K562 (cell line): ENCODE results near the gene EMD. TPM values are rescaled to one million over a fixed set of nuclear protein-coding genes. Genes with fewer than 3 reads are reported as not detected.

ENCODE experiments used
- CTCF ChIP-seq, 3 experiments: IDR thresholded peaks in 2 of 3; conservative IDR thresholded peaks in 1 of 3; 2 replicates each; pipeline ENCODE4 v1.5.1; 2011 to 2012; ENCODE audit warnings: low read length in 3 of 3, mild to moderate bottlenecking in 3 of 3, control low read depth in 2 of 3, improper control_type of control experiment in 1 of 3, inconsistent platforms in 1 of 3, low read depth in 1 of 3, mixed read lengths in 1 of 3, moderate library complexity in 1 of 3; ENCODE audit not compliant: insufficient read depth in 2 of 3
- KLF13 ChIP-seq: fragments of 450-650 bp; IDR thresholded peaks from 2 replicates; pipeline ENCODE4 v1.6.1; 2016; ENCODE audit warnings: missing genetic modification characterization, low read depth, mild to moderate bottlenecking, missing compliant biosample characterization, moderate library complexity, borderline replicate concordance
- NFE2 ChIP-seq: IDR thresholded peaks from 2 replicates; pipeline ENCODE4 v1.6.1; 2014; ENCODE audit warnings: antibody characterized with exemption, low read depth
- POLR2B ChIP-seq: fragments of 450-650 bp; IDR thresholded peaks from 2 replicates; pipeline ENCODE4 v1.6.1; 2018; ENCODE audit warnings: low read depth; ENCODE audit not compliant: partially characterized antibody
- POLR3A ChIP-seq: IDR thresholded peaks from 2 replicates; pipeline ENCODE4 v1.6.1; 2011; ENCODE audit warnings: borderline replicate concordance, mild to moderate bottlenecking, moderate library complexity; ENCODE audit not compliant: insufficient read length, insufficient read depth; ENCODE audit errors: extremely low read depth
- TBL1XR1 ChIP-seq, 2 experiments: IDR thresholded peaks; 2 replicates each; pipeline ENCODE4 v1.6.1; 2012; ENCODE audit warnings: improper control_type of control experiment in 2 of 2, low read length in 2 of 2, mild to moderate bottlenecking in 1 of 2
- ZBTB8A ChIP-seq: fragments of 450-650 bp; IDR thresholded peaks from 2 replicates; pipeline ENCODE4 v1.6.1; 2018; ENCODE audit warnings: mild to moderate bottlenecking, moderate library complexity; ENCODE audit not compliant: partially characterized antibody
- ZNF197 ChIP-seq: fragments of 200-800 bp; sonication (Bioruptor generic); IDR thresholded peaks from 2 replicates; pipeline ENCODE4 v1.6.1; 2016; ENCODE audit warnings: low read depth, missing genetic modification characterization, missing compliant biosample characterization
- polyA plus RNA-seq, 8 experiments: library from polyadenylated mRNA; depleted of rRNA in 4 of 8; stranded (reverse) in 5 of 8; unstranded in 3 of 8; fragments of >200 nt; fragmentation: Nextera tagmentation in 2 of 8; fragmentation: Illumina TruSeq in 1 of 8; extraction: Ambion mirVana in 2 of 8; extraction: Trizol in 1 of 8; gene quantifications; 2 replicates each; pipeline versions ENCODE4 v1.2.1 to v1.2.3, GENCODE V29; 2011 to 2014; ENCODE audit warnings: inconsistent platforms in 1 of 8, missing spikeins in 1 of 8
- total RNA-seq, 7 experiments: library from RNA; depleted of rRNA in 6 of 7; stranded (reverse); fragments of >200 nt in 6 of 7; fragmentation: Illumina TruSeq in 2 of 7; extraction: Trizol in 2 of 7; gene quantifications; 2 replicates each; pipeline versions ENCODE4 v1.2.1 to v1.2.3, GENCODE V29; 2011 to 2021; ENCODE audit warnings: low replicate concordance in 1 of 7

EMD gene
- total and polyA plus RNA-seq, 9 of the 15 experiments (the other 6 are each of a cell fraction or from before 2014, with no cell fraction given) = 2.3 to 206 (median 61.9) TPM

DNA sequence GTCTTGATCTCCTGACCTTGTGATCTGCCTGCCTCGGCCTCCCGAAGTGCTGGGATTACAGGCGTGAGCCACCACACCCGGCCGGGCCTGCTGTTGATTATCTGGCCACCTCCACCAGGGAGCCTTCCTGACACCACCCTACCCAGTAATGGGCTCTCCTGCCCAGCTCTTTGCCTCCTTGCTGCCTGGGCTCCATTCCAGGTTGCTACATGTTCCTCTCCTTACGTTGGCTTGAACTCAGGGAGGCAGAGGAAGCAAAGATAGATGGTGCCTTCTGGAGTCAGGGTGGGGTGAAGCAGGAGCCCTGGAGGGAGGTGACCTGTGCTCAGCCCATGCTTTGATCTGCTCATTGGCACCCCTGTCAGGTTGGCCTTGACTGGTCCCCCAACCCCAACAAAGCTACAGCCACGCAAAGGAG lies 31.0 kb upstream of the EMD start (continued):
- TF ChIP-seq CTCF (IDR thresholded peaks at IDR 0.05 in 2 of 3, conservative IDR thresholded peaks at IDR 0.05 in 1 of 3; ENCODE audit: insufficient read depth in 2 of 3, low read depth in 1 of 3, low read length in 3 of 3) (no peak), KLF13 (tag) (no peak), ZBTB8A (no peak), TBL1XR1 (IDR thresholded peaks at IDR 0.05; ENCODE audit: low read length in 2 of 2) (no peak), POLR2B (peak; percentile 55), ZNF197 (CRISPR knock-in tag) (no peak), POLR3A (no peak), NFE2 (no peak)
